Measurements from ENCODE around the gene LOC101059915.

Gene LOC101059915

DNA sequence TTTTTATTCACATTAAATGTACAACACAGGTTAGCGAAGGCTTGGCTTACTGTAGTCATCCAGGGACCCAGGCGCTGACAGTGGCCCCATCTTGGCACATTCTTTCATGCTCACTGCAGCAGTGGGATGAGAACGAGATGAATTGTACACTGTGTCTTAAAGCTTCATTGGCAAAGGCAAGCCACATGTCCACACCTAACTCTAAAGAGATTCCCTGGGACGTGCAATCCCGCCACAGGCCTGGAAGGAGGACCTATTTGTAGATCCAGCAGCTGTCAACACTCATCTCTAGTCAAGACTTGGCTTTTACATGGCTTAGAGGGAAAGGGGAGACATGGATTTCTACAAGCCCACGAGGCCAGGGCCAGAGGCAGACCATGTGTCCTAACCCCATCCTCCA lies 33.0 kb upstream of the LOC101059915 start:
- Histone ChIP-seq H4K20me1 (ENCODE audit: control insufficient read depth, insufficient read depth, insufficient read length) (no peaks in the 10 kb centered on the region), H3K4ac (ENCODE audit: low read depth, low read length) (no peak overlapping the region), H3K9ac (ENCODE audit: extremely low read depth, insufficient read length, low read length) (no peak overlapping the region), H2BK5ac (ENCODE audit: insufficient read length, low read length) (no peak overlapping the region), H3K27ac (ENCODE audit: insufficient read length, low read depth, low read length) (no peak overlapping the region), H3K18ac (ENCODE audit: insufficient read length, low read depth, low read length) (no peak overlapping the region), H3T11ph (ENCODE audit: low read length) (no peak overlapping the region), H3K56ac (ENCODE audit: insufficient read length, low read depth, low read length) (no peak overlapping the region), H3K4me1 (ENCODE audit: insufficient read depth, low read length) (no peaks in the 10 kb centered on the region), H3K9me3 (ENCODE audit: control insufficient read depth, low read depth, low read length) (peaks cover 51% of the 10 kb centered on the region), H2BK15ac (ENCODE audit: low read depth, low read length) (no peak overlapping the region), H3K23me2 (ENCODE audit: insufficient read length, low read depth, low read length, poor library complexity, severe bottlenecking) (no peaks in the 10 kb centered on the region), H2BK12ac (ENCODE audit: insufficient read length, low read depth, low read length) (no peak overlapping the region), H2BK20ac (ENCODE audit: low read depth, low read length, poor library complexity, severe bottlenecking) (no peak overlapping the region), H3K79me2 (ENCODE audit: insufficient read depth, low read length) (no peaks in the 10 kb centered on the region), H3K4me2 (ENCODE audit: insufficient read depth, insufficient read length, low read length) (no peak overlapping the region), H4K91ac (ENCODE audit: insufficient read length, low read depth, low read length) (no peak overlapping the region), H3K23ac (ENCODE audit: insufficient read length, low read depth, low read length) (no peak overlapping the region), H3K14ac (ENCODE audit: insufficient read depth, low read length) (no peak overlapping the region), H3K27me3 (ENCODE audit: insufficient read depth, low read length) (no peaks in the 10 kb centered on the region), H2BK120ac (ENCODE audit: low read depth, low read length, poor library complexity, severe bottlenecking) (no peak overlapping the region), H2AK5ac (ENCODE audit: insufficient read length, low read length) (no peak overlapping the region), H4K8ac (replicated peaks; ENCODE audit: insufficient read length, low read depth, low read length) (no peak overlapping the region), H4K5ac (ENCODE audit: insufficient read length, low read depth, low read length) (no peak overlapping the region), H2AFZ (ENCODE audit: low read length) (no peak overlapping the region), H3K79me1 (ENCODE audit: insufficient read depth, low read depth, low read length, poor library complexity, severe bottlenecking) (no peaks in the 10 kb centered on the region)
- Mint-ChIP-seq H3K27me3 (ENCODE audit: low read depth) (no peaks in the 10 kb centered on the region), H3K4me1 (no peaks in the 10 kb centered on the region), H3K27ac (no peak overlapping the region), H3K4me3 (no peak overlapping the region), H3K36me3 (ENCODE audit: insufficient read depth in 1 of 3, low read depth in 3 of 3) (no peaks in the 10 kb centered on the region), H3K9me3 (peaks cover 52 to 59% of the 10 kb centered on the region in 2 experiments)
- TF ChIP-seq, protein P1, sequence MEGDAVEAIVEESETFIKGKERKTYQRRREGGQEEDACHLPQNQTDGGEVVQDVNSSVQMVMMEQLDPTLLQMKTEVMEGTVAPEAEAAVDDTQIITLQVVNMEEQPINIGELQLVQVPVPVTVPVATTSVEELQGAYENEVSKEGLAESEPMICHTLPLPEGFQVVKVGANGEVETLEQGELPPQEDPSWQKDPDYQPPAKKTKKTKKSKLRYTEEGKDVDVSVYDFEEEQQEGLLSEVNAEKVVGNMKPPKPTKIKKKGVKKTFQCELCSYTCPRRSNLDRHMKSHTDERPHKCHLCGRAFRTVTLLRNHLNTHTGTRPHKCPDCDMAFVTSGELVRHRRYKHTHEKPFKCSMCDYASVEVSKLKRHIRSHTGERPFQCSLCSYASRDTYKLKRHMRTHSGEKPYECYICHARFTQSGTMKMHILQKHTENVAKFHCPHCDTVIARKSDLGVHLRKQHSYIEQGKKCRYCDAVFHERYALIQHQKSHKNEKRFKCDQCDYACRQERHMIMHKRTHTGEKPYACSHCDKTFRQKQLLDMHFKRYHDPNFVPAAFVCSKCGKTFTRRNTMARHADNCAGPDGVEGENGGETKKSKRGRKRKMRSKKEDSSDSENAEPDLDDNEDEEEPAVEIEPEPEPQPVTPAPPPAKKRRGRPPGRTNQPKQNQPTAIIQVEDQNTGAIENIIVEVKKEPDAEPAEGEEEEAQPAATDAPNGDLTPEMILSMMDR (conservative IDR thresholded peaks at IDR 0.05), result no peak
- no CpG with 5 or more reads among the region's 6 CpGs for WGBS (ENCODE audit: extremely low coverage, insufficient read length, low lambda C conversion rate)
- no peak for DNase-seq
